Hepatocyte (in vitro differentiated cells): Measurements from ENCODE around the gene IRF1.

ENCODE experiments used
- EZH2 ChIP-seq: fragments of 200-600 bp; sonication (generic); IDR thresholded peaks from 2 replicates; pipeline ENCODE4 v1.6.1; 2016; ENCODE audit warnings: antibody characterized with exemption, mild to moderate bottlenecking, borderline replicate concordance
- EZH2phosphoT487 ChIP-seq: fragments of 200-600 bp; sonication (generic); IDR thresholded peaks from one replicate; pipeline ENCODE4 v1.6.1; 2018; ENCODE audit warnings: antibody characterized with exemption, mild to moderate bottlenecking, low read depth, moderate library complexity; ENCODE audit not compliant: unreplicated experiment, severe bottlenecking
- TF ChIP-seq, protein P1 (sequence below): fragments of 200-600 bp; sonication (generic); IDR thresholded peaks from 2 replicates; pipeline ENCODE4 v1.5.1; 2016; ENCODE audit warnings: antibody characterized with exemption, mild to moderate bottlenecking; ENCODE audit not compliant: poor library complexity

DNA sequence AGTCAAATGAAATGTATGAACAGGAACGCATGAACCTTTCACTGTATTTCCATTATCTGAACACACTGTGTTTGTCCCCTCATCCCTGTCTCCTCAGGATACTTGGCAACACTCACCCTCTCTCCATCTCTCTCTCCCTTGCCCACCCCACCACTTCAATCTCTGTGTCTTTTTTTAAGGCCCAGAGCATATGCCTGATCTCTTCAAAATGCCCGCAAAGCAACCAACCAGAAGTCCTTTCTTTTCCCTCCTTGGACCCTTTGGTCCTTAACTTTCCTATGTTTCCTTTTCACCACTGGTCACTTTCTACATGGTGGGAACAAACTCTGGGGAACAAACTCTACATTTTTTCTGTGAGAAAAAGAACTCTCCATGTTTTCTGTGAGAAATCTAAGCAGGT, 3.2 kb upstream of the IRF1 start:
- TF ChIP-seq, protein P1, sequence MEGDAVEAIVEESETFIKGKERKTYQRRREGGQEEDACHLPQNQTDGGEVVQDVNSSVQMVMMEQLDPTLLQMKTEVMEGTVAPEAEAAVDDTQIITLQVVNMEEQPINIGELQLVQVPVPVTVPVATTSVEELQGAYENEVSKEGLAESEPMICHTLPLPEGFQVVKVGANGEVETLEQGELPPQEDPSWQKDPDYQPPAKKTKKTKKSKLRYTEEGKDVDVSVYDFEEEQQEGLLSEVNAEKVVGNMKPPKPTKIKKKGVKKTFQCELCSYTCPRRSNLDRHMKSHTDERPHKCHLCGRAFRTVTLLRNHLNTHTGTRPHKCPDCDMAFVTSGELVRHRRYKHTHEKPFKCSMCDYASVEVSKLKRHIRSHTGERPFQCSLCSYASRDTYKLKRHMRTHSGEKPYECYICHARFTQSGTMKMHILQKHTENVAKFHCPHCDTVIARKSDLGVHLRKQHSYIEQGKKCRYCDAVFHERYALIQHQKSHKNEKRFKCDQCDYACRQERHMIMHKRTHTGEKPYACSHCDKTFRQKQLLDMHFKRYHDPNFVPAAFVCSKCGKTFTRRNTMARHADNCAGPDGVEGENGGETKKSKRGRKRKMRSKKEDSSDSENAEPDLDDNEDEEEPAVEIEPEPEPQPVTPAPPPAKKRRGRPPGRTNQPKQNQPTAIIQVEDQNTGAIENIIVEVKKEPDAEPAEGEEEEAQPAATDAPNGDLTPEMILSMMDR = no peak
- TF ChIP-seq EZH2 = no peak
- TF ChIP-seq EZH2phosphoT487 = no peak
